ENCODE data around the gene RND3. TPM values are rescaled to one million over a fixed set of nuclear protein-coding genes. Genes with fewer than 3 reads are reported as not detected.

Gene RND3
- total and polyA plus RNA-seq, 9 of the 15 experiments (the other 6 are each of a cell fraction or from before 2014, with no cell fraction given): 0.22 to 0.64 (median 0.29) TPM; not detected in 4

- Histone ChIP-seq H3K4me1 (replicated peaks in 1 of 2; ENCODE audit: control insufficient read depth in 2 of 2, insufficient read depth in 2 of 2, low read length in 2 of 2) (no peaks in the 10 kb centered on the region), H3K79me2 (ENCODE audit: control insufficient read depth, insufficient read depth, low read length) (no peaks in the 10 kb centered on the region), H3K9me1 (ENCODE audit: control insufficient read depth, insufficient read depth, low read length) (no peaks in the 10 kb centered on the region), H3K9me3 (replicated peaks; ENCODE audit: control insufficient read depth, insufficient read depth, low read depth, low read length) (no peaks in the 10 kb centered on the region), H2AFZ (ENCODE audit: low read depth, low read length) (no peak overlapping the region), H3K4me3 (no peak overlapping the region), H3K36me3 (ENCODE audit: control insufficient read depth, insufficient read depth, low read length) (no peaks in the 10 kb centered on the region), H3K27ac (ENCODE audit: extremely low read depth, low read depth, low read length) (no peak overlapping the region), H3K9ac (ENCODE audit: insufficient read depth in 1 of 2, low read depth in 2 of 2, low read length in 2 of 2) (no peak overlapping the region), H4K20me1 (replicated peaks; ENCODE audit: control insufficient read depth, insufficient read depth, low read length) (no peaks in the 10 kb centered on the region), H3K4me2 (ENCODE audit: insufficient read depth, low read length) (no peak overlapping the region), H3K27me3 (ENCODE audit: control insufficient read depth in 2 of 2, insufficient read depth in 2 of 2, low read length in 2 of 2) (no peaks in the 10 kb centered on the region)
- BruUV-seq (replicated peaks): no TSS peak
- CTCF ChIA-PET (ENCODE audit: low intra/inter-chr PET ratio): no interaction called here
- 0% methylated on average over 1 of the region's 1 CpG for WGBS (ENCODE audit: insufficient coverage, low coverage, missing lambda C conversion rate)
- intact Hi-C loops (cut with micrococcal nuclease) (no loop called here), in situ Hi-C loops (cut with MboI) (no loop called here)
- POLR2A ChIA-PET: interaction anchor here (0.7 kb wide), 1 partner anchor 1259 kb away, joined by 3 read pairs; no protein-coding TSS in a partner anchor
- FAIRE-seq (no peak), ATAC-seq (no peak), DNase-seq (ENCODE audit: extremely low read depth in 1 of 4, low spot score in 3 of 4) (no peak)
- TF ChIP-seq ZSCAN32 (CRISPR knock-in tag; IDR thresholded peaks at IDR 0.05) (no peak), CBX3 (IDR thresholded peaks at IDR 0.05; ENCODE audit: borderline replicate concordance in 1 of 2, low read length in 2 of 2) (no peak), NR1H2 (CRISPR knock-in tag; IDR thresholded peaks at IDR 0.05) (no peak)
Measured at GRCh38 chr2:150507071-150507470, 19.6 kb upstream of the RND3 start.

GRCh38 chr2:150505178-150505577 lies 17.7 kb upstream of the RND3 start:
- intact Hi-C loops (cut with micrococcal nuclease) (no loop called here), in situ Hi-C loops (cut with MboI) (no loop called here)
- H2AFZ ChIP-seq (ENCODE audit: low read depth, low read length): no peak overlapping the region
- no peak for FAIRE-seq
- no peaks in the 10 kb centered on the region for H4K20me1 ChIP-seq (replicated peaks; ENCODE audit: control insufficient read depth, insufficient read depth, low read length)
- no TSS peak for BruUV-seq (replicated peaks)
- no peaks in the 10 kb centered on the region for H3K4me1 ChIP-seq (replicated peaks in 1 of 2; ENCODE audit: control insufficient read depth in 2 of 2, insufficient read depth in 2 of 2, low read length in 2 of 2)
- H3K79me2 ChIP-seq (ENCODE audit: control insufficient read depth, insufficient read depth, low read length): no peaks in the 10 kb centered on the region
- H3K27me3 ChIP-seq (ENCODE audit: control insufficient read depth in 2 of 2, insufficient read depth in 2 of 2, low read length in 2 of 2): no peaks in the 10 kb centered on the region
- no peaks in the 10 kb centered on the region for H3K36me3 ChIP-seq (ENCODE audit: control insufficient read depth, insufficient read depth, low read length)
- no peaks in the 10 kb centered on the region for H3K9me3 ChIP-seq (replicated peaks; ENCODE audit: control insufficient read depth, insufficient read depth, low read depth, low read length)
- ChIA-PET POLR2A (no interaction called here), CTCF (ENCODE audit: low intra/inter-chr PET ratio) (no interaction called here)
- no peak overlapping the region for H3K27ac ChIP-seq (ENCODE audit: extremely low read depth, low read depth, low read length)
- DNase-seq (ENCODE audit: extremely low read depth in 1 of 4, low spot score in 3 of 4): no peak
- no peak overlapping the region for H3K4me3 ChIP-seq
- no peaks in the 10 kb centered on the region for H3K9me1 ChIP-seq (ENCODE audit: control insufficient read depth, insufficient read depth, low read length)
- no peak for TF ChIP-seq KLF16 (IDR thresholded peaks at IDR 0.05)
- peak; percentile 57 for TF ChIP-seq MAFK (IDR thresholded peaks at IDR 0.05; ENCODE audit: low read length)
- TF ChIP-seq ZNF785 (CRISPR knock-in tag; IDR thresholded peaks at IDR 0.05): no peak
- TF ChIP-seq PHTF2 (CRISPR knock-in tag; IDR thresholded peaks at IDR 0.05): no peak
- TF ChIP-seq ZNF398 (CRISPR knock-in tag; IDR thresholded peaks at IDR 0.05): no peak
- peak; percentile 47; the same call in 1 of the 2 replicates for TF ChIP-seq C11orf30 (IDR thresholded peaks at IDR 0.05; ENCODE audit: low read depth)
- TF ChIP-seq ZNF224 (CRISPR knock-in tag; IDR thresholded peaks at IDR 0.05): no peak
- peak; percentile 81 for TF ChIP-seq ZNF316 (IDR thresholded peaks at IDR 0.05)
- peak; percentile 42; the same call in 1 of the 2 replicates for TF ChIP-seq MAFF (IDR thresholded peaks at IDR 0.05; ENCODE audit: low read length)
- TF ChIP-seq MAFG (tag; conservative IDR thresholded peaks at IDR 0.05): peak; percentile 23; the same call in 1 of the 2 replicates
- TF ChIP-seq MED1 (CRISPR knock-in tag; IDR thresholded peaks at IDR 0.05; ENCODE audit: borderline replicate concordance): no peak
- no peak for TF ChIP-seq ZNF79 (CRISPR knock-in tag; IDR thresholded peaks at IDR 0.05; ENCODE audit: low read depth)
- no peak for TF ChIP-seq EGR1 (conservative IDR thresholded peaks at IDR 0.05)
- TF ChIP-seq MCM5 (IDR thresholded peaks at IDR 0.05; ENCODE audit: low read depth): no peak
- no peak overlapping the region for H3K9ac ChIP-seq (ENCODE audit: insufficient read depth in 1 of 2, low read depth in 2 of 2, low read length in 2 of 2)
- no peak overlapping the region for H3K4me2 ChIP-seq (ENCODE audit: insufficient read depth, low read length)
- no peak for ATAC-seq
